ENCODE results near the gene ASGR2. TPM values are rescaled to one million over a fixed set of nuclear protein-coding genes. Genes with fewer than 3 reads are reported as not detected.

Gene ASGR2
- total RNA-seq, 4 donors from 2014 or later, result 0.32 to 1.5 (median 0.42) TPM; not detected in 1

DNA sequence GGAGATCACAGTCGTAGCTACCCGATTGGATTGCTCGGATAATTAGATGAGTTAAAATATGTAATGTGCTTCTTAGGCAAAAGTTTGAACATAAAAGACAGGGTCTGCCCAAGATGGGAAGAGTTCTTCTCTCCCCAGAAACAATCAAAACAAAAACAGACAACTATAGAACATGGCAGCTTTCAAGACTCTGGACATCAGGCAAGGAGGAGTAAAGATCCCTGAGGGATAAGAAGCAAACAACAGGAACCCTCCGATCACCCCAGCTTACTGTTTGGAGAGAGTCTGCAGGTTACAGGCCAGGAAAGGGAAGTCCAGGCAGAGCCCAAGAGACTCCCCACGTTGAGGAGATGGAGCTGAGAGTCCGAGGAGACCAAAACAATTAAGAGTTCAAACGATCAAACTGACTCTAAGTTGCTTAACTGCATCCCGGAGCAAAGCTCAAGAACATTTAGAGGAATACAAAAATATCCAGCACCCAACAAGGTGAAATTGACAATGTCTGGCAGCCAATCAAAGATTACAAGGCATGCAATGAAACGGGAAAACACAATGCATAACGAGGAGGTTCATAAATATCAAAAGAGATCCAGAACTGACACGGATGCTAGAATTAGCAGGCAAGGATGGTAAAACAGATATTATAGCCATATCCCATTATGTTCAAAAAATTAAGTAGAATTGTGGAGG, 3.9 kb downstream of the ASGR2 start:
- intact Hi-C loops (cut with DNase I), result no loop called here
- WGBS, result 60% methylated on average over 11 of the region's 11 CpGs
- Histone ChIP-seq H3K27me3 (peaks cover 0 to 51% (median 3%) of the 10 kb centered on the region in 4 donors), H3K27ac (replicated peaks in 1 of 4) (no peak overlapping the region), H3K4me1 (no peaks in the 10 kb centered on the region), H3K4me3 (no peak overlapping the region), H3K36me3 (no peaks in the 10 kb centered on the region), H3K9me3 (no peaks in the 10 kb centered on the region)
- TF ChIP-seq POLR2A (IDR thresholded peaks at IDR 0.05; ENCODE audit: low read depth) (no peak), EP300 (IDR thresholded peaks at IDR 0.05) (no peak), POLR2AphosphoS5 (IDR thresholded peaks at IDR 0.05) (no peak)
- TF ChIP-seq, protein P1, sequence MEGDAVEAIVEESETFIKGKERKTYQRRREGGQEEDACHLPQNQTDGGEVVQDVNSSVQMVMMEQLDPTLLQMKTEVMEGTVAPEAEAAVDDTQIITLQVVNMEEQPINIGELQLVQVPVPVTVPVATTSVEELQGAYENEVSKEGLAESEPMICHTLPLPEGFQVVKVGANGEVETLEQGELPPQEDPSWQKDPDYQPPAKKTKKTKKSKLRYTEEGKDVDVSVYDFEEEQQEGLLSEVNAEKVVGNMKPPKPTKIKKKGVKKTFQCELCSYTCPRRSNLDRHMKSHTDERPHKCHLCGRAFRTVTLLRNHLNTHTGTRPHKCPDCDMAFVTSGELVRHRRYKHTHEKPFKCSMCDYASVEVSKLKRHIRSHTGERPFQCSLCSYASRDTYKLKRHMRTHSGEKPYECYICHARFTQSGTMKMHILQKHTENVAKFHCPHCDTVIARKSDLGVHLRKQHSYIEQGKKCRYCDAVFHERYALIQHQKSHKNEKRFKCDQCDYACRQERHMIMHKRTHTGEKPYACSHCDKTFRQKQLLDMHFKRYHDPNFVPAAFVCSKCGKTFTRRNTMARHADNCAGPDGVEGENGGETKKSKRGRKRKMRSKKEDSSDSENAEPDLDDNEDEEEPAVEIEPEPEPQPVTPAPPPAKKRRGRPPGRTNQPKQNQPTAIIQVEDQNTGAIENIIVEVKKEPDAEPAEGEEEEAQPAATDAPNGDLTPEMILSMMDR (IDR thresholded peaks at IDR 0.05), result no peak
- DNase-seq (ENCODE audit: extremely low spot score), result no peak

DNA sequence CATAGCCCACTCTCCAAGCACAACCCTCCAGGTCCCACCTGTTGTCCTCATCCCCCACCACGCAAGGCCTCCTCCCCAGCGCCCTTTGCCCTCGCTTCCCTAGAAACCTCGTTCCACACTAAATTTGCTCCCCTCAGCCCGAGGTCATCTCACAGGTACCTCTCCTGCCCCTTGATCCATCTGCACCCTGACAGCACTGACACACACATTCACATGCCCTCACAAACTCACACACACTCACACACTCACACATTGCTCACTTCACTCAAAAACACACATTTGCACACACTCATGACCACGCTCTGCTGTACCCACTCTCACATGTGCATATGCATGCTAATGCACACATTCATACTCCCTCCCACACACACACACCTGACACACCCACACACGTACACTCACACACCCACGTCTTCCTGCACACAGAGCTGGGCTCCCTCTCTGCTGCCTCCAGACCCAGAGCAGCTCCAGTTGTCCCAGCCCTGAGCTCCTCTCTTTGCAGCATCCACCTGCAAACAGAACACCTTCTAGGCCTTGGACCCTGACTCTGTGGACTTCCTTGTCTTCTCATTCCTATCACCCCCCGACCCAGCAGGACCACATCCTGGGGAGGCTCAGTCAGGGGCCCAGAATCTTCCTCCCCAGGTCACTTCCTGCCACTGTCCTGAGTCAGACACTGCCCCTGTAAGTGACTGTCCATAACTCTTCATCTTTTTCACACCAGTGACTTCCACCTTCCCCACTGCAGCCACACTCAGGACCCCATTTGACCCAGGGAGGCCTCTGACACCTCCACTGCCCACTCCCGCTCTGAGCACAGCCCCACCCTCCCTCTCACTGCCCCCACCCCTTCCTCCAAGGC, 4.9 kb downstream of the ASGR2 start:
- 85% methylated on average over 10 of the region's 10 CpGs for WGBS
- Histone ChIP-seq H3K27ac (replicated peaks in 1 of 4) (no peak overlapping the region), H3K27me3 (peaks cover 0 to 51% (median 3%) of the 10 kb centered on the region in 4 donors), H3K4me3 (no peak overlapping the region), H3K36me3 (no peaks in the 10 kb centered on the region), H3K4me1 (no peaks in the 10 kb centered on the region), H3K9me3 (no peaks in the 10 kb centered on the region)
- DNase-seq (ENCODE audit: extremely low spot score), result no peak
- intact Hi-C loops (cut with DNase I), result no loop called here
- no peak for TF ChIP-seq POLR2AphosphoS5 (IDR thresholded peaks at IDR 0.05)
- no peak for TF ChIP-seq POLR2A (IDR thresholded peaks at IDR 0.05; ENCODE audit: low read depth)

DNA sequence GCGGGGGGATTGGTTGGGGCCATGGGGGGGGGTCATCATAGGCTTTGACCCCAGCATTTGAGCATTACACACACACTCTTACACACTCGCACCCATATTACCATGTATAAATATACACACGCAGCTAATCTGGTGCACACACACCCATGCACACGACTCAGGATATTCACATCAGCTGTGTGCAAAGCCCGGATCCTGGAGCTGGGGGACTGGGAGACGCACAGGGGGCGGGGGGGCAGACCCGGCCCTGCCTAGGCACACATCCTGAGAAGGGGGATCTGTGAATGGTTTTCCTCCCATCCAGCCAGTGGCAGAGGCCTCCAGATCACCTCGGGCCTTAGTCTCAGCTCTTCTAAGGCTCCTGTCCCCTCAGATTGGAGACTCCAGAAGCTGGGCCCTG, 5.6 kb downstream of the ASGR2 start:
- Histone ChIP-seq H3K4me3 (no peak overlapping the region), H3K4me1 (no peaks in the 10 kb centered on the region), H3K9me3 (no peaks in the 10 kb centered on the region), H3K27ac (replicated peaks in 1 of 4) (no peak overlapping the region), H3K27me3 (peaks cover 0 to 51% (median 3%) of the 10 kb centered on the region in 4 donors), H3K36me3 (no peaks in the 10 kb centered on the region)
- 93% methylated on average over 3 of the region's 9 CpGs for WGBS
- DNase-seq (ENCODE audit: extremely low spot score), result no peak
- TF ChIP-seq EP300 (IDR thresholded peaks at IDR 0.05) (no peak), POLR2A (IDR thresholded peaks at IDR 0.05; ENCODE audit: low read depth) (no peak), POLR2AphosphoS5 (IDR thresholded peaks at IDR 0.05) (no peak)
- TF ChIP-seq, protein P1 (IDR thresholded peaks at IDR 0.05), result no peak
- intact Hi-C loops (cut with DNase I), result no loop called here

DNA sequence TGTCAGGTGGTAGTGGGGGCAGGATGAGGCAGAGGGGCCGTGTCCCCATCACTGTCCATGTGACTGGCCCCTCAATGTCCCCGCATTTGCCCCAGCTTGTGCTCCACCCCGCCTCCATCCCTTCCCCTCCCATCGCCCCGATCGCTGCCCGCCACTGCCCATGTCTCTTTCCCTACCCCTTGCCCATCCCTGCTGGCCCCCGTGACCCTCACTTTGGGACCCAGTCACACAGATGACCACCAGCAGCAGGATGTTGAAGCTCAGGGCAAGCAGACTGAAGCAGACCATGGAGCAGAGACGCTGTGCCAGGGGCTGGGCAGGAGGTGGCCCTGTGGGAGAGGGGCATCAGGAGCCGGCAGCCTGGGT, 6.1 kb downstream of the ASGR2 start:
- H3K9me3 ChIP-seq, result no peaks in the 10 kb centered on the region
- WGBS, result 94% methylated on average over 10 of the region's 10 CpGs
- H3K27ac ChIP-seq (replicated peaks in 1 of 4), result no peak overlapping the region
- H3K36me3 ChIP-seq, result no peaks in the 10 kb centered on the region
- no peak for DNase-seq (ENCODE audit: extremely low spot score)
- H3K4me1 ChIP-seq, result no peaks in the 10 kb centered on the region
- intact Hi-C loops (cut with DNase I), result no loop called here
- TF ChIP-seq EP300 (IDR thresholded peaks at IDR 0.05), result no peak
- TF ChIP-seq, protein P1 (IDR thresholded peaks at IDR 0.05), result no peak
- no peak for TF ChIP-seq POLR2A (IDR thresholded peaks at IDR 0.05; ENCODE audit: low read depth)
- no peak for TF ChIP-seq POLR2AphosphoS5 (IDR thresholded peaks at IDR 0.05)
- H3K27me3 ChIP-seq, result peaks cover 0 to 51% (median 3%) of the 10 kb centered on the region in 4 donors
- no peak overlapping the region for H3K4me3 ChIP-seq

Data from esophagus muscularis mucosa (tissue), 4 donors.